Astrocyte of the spinal cord (primary cell): ENCODE results near the gene WNK2.

Source experiments
- DNase-seq: peaks from one replicate; pipeline ENCODE4 v3.0.0; 2011; ENCODE audit warnings: low read depth, low spot score
- H3K4me3 ChIP-seq: 2 replicates; pipeline ENCODE4 v1.5.1; 2011; ENCODE audit warnings: low read depth, mild to moderate bottlenecking, low read length, moderate library complexity
- in situ Hi-C: cut with HindIII; loops from 2 replicates; pipeline ENCODE4 v1.10.0; 2017; ENCODE audit warnings: low sequenced_read_pairs
- TF ChIP-seq, protein P1 (sequence below): IDR thresholded peaks from 2 replicates; pipeline ENCODE4 v1.5.1; 2012; ENCODE audit warnings: low read depth, mild to moderate bottlenecking, low read length, inconsistent platforms

Gene WNK2

DNA sequence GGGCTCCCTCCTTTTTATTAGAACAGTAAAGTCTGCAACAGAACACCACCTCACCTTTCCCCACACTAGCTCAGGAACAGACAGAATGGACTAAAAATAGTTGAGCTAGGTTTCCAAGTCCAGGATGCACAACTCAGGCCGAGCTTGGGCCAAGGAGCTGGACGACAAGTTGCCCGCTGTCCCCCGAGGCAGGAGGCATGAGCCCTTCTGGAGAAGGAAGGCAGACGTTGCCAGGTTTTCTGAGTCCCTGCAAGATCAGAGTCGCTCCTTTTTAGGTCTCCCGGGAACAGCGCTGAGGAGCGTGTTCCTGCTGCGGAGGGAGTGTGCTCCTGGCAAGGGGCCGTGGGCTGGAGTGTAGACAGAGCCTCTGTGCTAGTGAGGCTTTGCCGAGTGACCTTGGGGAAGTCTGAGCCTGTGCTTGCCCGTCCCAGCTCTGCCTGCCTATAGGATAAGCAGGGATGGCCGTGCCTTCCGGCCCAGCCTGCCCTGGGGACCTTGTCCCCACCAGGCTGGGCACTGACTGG, 121.6 kb downstream of the WNK2 start:
- H3K4me3 ChIP-seq = no peak overlapping the region
- TF ChIP-seq, protein P1, sequence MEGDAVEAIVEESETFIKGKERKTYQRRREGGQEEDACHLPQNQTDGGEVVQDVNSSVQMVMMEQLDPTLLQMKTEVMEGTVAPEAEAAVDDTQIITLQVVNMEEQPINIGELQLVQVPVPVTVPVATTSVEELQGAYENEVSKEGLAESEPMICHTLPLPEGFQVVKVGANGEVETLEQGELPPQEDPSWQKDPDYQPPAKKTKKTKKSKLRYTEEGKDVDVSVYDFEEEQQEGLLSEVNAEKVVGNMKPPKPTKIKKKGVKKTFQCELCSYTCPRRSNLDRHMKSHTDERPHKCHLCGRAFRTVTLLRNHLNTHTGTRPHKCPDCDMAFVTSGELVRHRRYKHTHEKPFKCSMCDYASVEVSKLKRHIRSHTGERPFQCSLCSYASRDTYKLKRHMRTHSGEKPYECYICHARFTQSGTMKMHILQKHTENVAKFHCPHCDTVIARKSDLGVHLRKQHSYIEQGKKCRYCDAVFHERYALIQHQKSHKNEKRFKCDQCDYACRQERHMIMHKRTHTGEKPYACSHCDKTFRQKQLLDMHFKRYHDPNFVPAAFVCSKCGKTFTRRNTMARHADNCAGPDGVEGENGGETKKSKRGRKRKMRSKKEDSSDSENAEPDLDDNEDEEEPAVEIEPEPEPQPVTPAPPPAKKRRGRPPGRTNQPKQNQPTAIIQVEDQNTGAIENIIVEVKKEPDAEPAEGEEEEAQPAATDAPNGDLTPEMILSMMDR = no peak
- DNase-seq = no peak
- in situ Hi-C loops = no loop called here

DNA sequence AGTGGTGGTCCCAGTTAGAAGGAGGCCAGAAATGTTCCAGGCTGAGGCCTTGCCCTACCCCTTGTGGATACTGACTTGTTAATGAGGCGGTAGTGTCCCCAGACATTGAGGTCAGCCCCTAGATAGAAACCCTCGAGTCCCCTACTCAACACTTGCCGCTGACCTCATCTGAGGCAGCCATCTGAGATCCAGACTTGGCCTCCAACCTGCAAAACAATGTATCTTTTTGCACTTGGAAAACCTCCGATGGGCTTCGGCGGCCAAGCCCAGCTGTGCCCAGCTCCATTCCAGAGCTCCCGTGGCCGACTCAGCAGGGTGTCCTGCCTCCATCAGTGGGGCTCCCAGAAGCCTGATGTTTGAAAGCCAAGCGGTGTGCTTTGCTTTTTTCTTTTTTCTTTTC, 122.1 kb downstream of the WNK2 start:
- no peak overlapping the region for H3K4me3 ChIP-seq
- no peak for DNase-seq
- TF ChIP-seq, protein P1 = no peak
- in situ Hi-C loops = no loop called here

DNA sequence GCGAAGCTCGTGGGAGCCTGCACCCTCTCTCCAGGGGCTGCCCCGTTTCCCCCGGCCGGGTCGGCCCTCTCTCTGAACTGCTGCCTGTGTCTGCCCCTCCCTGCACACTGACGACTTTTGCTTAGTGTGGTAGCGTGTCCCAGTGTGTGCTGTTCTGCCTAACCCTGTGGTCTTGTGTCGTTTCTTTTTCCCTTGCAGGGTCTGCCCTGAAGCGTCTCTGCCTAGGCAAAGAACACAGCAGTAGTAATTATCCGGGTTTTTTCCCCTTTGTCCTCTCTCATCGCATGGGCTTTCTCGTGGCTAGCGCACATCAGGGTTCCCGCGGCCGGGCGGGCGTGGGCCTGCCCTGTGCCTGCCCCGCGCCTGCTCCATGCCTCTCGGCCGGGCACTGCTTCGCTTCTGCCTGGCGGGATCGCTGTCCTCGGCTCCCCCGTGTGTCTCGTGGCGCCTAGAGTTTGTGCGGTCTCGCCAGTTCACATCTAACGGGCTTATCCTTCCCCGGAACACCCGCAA, 122.7 kb downstream of the WNK2 start:
- in situ Hi-C loops = no loop called here
- no peak for DNase-seq
- H3K4me3 ChIP-seq = no peak overlapping the region
- TF ChIP-seq, protein P1 = no peak

DNA sequence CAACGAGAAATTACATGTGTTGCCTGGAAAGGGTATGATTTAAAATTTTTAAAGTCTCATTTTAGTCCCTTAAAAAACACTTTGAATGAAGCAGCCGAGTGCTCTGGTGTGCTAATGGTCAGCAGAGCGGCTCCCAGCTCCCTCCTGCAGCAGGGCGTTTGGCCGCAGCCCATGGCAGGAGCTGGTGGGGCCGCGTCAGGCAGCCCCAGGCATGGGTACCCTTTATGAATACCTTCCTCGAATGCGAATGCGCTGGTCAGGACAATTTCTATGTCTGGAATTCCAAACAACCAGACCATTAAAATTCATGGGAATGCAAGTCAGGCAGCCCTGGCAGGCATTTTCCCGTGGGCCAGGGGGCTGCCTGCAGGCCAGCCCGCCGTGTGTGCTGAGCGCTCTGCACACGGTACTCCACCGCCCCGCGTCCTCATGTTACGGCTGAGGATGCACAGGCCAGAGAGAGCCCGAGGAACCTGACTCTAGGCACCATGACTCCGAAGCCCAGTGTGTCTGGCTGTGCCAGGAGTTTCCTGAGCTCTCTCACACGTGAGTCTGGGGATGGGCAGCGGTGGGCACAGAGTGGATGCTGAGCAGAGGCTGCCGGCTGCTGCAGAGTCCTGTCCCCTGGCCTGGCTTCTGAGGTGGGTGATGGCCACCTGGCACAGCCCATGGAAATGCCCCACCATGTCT, 123.7 kb downstream of the WNK2 start:
- in situ Hi-C loops = no loop called here
- H3K4me3 ChIP-seq = no peak overlapping the region
- DNase-seq = no peak
- TF ChIP-seq, protein P1 = no peak

DNA sequence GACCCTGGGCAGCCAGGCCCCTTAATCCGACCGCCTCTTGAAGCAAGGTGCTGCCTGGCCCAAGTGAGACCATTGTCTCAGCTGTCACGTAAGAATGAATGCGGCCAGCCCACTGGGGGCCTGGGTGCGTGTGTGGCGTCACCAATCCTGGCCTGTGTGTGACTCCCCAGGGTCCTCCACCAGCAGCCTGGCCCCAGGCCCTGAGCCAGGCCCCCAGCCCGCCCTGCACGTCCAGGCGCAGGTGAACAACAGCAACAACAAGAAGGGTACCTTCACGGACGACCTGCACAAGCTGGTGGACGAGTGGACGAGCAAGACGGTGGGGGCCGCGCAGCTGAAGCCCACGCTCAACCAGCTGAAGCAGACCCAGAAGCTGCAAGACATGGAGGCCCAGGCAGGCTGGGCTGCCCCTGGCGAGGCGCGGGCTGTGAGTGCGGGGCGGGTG, 124.2 kb downstream of the WNK2 start:
- in situ Hi-C loops = no loop called here
- H3K4me3 ChIP-seq = no peak overlapping the region
- DNase-seq = no peak
- TF ChIP-seq, protein P1 = no peak

DNA sequence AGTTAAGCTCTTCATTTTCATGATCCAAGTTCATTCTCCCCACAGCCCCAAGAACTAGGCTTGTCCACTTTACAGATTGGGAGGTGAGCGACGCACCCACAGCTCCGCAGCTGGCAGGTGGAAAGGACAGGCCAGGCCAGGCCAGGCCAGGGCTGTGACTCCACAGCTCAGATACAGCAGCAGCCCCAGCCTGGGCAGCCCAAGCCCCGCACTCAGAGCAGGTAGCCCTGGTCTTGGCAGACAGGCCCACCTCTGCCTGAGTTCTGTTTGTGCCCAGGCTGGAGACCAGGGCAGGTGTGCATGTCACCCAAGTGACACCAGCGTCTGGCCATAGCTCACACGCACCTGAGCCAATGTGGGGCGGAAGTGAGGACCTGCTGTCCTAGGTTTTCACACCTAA, 124.7 kb downstream of the WNK2 start:
- H3K4me3 ChIP-seq = no peak overlapping the region
- TF ChIP-seq, protein P1 = no peak
- in situ Hi-C loops = no loop called here
- DNase-seq = no peak
